ENCODE measurements around the gene ATXN7. TPM values are rescaled to one million over a fixed set of nuclear protein-coding genes. Genes with fewer than 3 reads are reported as not detected.
A peak's percentile ranks its signal among the peaks of the same experiment; 100 is the strongest.

ATXN7 gene
- total and polyA plus RNA-seq, 2 of the 4 experiments (the other 2 are of a cell fraction): 8.6 to 13.6 TPM

DNA sequence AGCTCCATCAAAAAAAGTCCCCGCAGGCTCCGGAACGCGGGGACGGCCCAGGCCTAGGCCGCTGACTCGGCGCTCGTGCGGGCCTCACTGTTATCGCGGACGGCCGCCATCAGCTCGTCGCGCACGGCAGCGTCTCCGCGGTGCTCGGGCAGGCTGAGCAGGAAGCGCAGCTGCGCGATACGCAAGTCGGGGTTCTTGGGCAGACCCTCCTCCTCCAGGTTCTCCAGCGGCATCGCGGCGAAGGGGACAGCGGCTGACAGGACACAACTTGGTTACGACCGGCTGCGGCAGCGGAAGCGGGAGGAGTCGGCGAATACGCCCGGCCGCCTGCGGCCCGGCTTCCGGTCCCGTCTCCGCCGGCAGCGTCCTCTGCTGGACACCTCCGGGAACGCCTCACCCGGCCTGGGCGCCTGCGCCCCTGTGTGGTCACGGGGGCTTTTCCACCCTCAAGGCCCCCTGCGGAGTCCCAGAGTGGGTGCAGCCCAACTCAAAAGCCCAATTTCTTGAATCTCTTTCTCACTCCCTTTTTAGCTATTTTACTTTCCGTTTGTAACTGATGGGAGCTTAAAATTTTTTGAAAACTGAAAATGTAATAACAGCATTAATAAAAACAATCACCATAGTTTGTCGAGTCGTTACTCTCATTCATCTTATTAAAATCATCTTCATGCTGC lies 159.7 kb downstream of the ATXN7 start, which contains the start of gene PSMD6 (continued):
- TF ChIP-seq, protein P1, sequence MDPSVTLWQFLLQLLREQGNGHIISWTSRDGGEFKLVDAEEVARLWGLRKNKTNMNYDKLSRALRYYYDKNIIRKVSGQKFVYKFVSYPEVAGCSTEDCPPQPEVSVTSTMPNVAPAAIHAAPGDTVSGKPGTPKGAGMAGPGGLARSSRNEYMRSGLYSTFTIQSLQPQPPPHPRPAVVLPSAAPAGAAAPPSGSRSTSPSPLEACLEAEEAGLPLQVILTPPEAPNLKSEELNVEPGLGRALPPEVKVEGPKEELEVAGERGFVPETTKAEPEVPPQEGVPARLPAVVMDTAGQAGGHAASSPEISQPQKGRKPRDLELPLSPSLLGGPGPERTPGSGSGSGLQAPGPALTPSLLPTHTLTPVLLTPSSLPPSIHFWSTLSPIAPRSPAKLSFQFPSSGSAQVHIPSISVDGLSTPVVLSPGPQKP (IDR thresholded peaks at IDR 0.05; ENCODE audit: borderline replicate concordance, low read depth, low read length): no peak
- TF ChIP-seq CHD1 (IDR thresholded peaks at IDR 0.05; ENCODE audit: low read depth, low read length): no peak

DNA sequence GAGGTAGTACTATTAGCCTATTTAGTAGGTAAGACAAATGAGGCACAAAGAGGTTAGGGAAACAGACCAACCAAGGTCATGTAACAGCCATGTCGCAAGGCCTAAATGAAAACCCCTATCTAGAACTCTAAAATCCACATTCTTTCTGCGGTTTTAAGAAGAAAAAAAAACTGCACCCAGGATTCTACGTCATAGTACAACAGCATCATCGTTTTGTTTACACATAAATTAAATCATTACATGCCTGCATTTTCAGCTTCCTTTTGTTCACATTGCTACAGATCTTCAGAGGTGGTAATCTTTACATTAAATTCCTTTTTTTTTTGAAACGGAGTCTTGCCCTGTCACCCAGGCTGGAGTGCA lies 160.2 kb downstream of the ATXN7 start:
- Histone ChIP-seq H3K56ac (ENCODE audit: extremely low read depth, insufficient read depth, low read length) (no peak overlapping the region), H2AK9ac (replicated peaks; ENCODE audit: low read depth, low read length, poor library complexity) (no peak overlapping the region), H4K5ac (ENCODE audit: low read depth, low read length) (peak overlapping the region; percentile 86), H4K91ac (ENCODE audit: insufficient read depth, low read depth, low read length) (no peak overlapping the region), H3K36me3 (ENCODE audit: control insufficient read depth, insufficient read depth, low read length) (peaks cover 6% of the 10 kb centered on the region), H3K27ac (ENCODE audit: insufficient read depth, low read length) (no peak overlapping the region), H3K9me1 (ENCODE audit: insufficient read depth, low read length) (peaks cover 5% of the 10 kb centered on the region), H2BK120ac (ENCODE audit: low read depth, low read length) (peak overlapping the region; percentile 23; the same call in 1 of the 2 replicates), H2BK15ac (ENCODE audit: low read depth, low read length) (no peak overlapping the region), H3K4me3 (ENCODE audit: insufficient read depth, low read depth, low read length) (no peak overlapping the region), H2BK5ac (ENCODE audit: low read depth, low read length, poor library complexity, severe bottlenecking) (peak overlapping the region; percentile 58), H3K23ac (ENCODE audit: low read depth, low read length) (peak overlapping the region; percentile 18; the same call in 1 of the 2 replicates), H3K4ac (ENCODE audit: low read depth, low read length) (peak overlapping the region; percentile 14; the same call in 1 of the 2 replicates), H3K27me3 (ENCODE audit: control insufficient read depth, insufficient read depth, low read length) (no peaks in the 10 kb centered on the region), H3K79me1 (ENCODE audit: low read depth in 1 of 2, low read length in 2 of 2) (peaks cover 18 to 28% of the 10 kb centered on the region in 2 experiments), H4K20me1 (ENCODE audit: insufficient read depth, low read length) (peaks cover 10% of the 10 kb centered on the region; the same call in 1 of the 2 replicates), H3K4me1 (ENCODE audit: control insufficient read depth, insufficient read depth, low read length) (peaks cover 4% of the 10 kb centered on the region), H2AK5ac (ENCODE audit: low read depth, low read length) (no peak overlapping the region), H2AFZ (replicated peaks; ENCODE audit: low read length, poor library complexity) (no peak overlapping the region), H3K9me3 (ENCODE audit: control insufficient read depth, insufficient read depth, low read length) (no peaks in the 10 kb centered on the region), H2BK20ac (ENCODE audit: low read depth, low read length) (no peak overlapping the region), H3K14ac (replicated peaks; ENCODE audit: low read depth, low read length) (peak overlapping the region; percentile 61; the same call in 1 of the 2 replicates), H3K9ac (ENCODE audit: low read depth, low read length) (no peak overlapping the region), H3K18ac (ENCODE audit: low read depth, low read length) (peak overlapping the region; percentile 24; the same call in 1 of the 2 replicates), H4K8ac (ENCODE audit: low read depth in 2 of 2, low read length in 2 of 2) (peak overlapping the region; percentile 88 to 90), H3K4me2 (ENCODE audit: low read depth, low read length) (peak overlapping the region; percentile 77; the same call in 1 of the 2 replicates)
- ATAC-seq (ENCODE audit: low read depth) (no peak), DNase-seq (peak; percentile 11)
- intact Hi-C loops (cut with micrococcal nuclease) (no loop called here), in situ Hi-C loops (cut with MboI; ENCODE audit: low sequenced_read_pairs) (no loop called here), dilution Hi-C loops (cut with HindIII; ENCODE audit: low sequenced_read_pairs, unreplicated experiment) (no loop called here)
- TF ChIP-seq MAFK (IDR thresholded peaks at IDR 0.05; ENCODE audit: low read depth, low read length): no peak
- peak; percentile 21; the same call in 1 of the 2 replicates for TF ChIP-seq CEBPB (IDR thresholded peaks at IDR 0.05; ENCODE audit: low read depth, low read length)
- WGBS, 2 experiments (ENCODE audit: extremely low coverage in 2 of 2, insufficient read length in 1 of 2): 88% methylated on average over 1 of the region's 5 CpGs; no CpG with 5 or more reads in 1 of the 2 experiments
- BruUV-seq (replicated peaks): no TSS peak
- ChIA-PET CTCF (interaction anchor here (0.6 to 1.7 kb wide), 10 partner anchors 12 to 507 kb away, joined by 3 to 9 read pairs (median 4); no protein-coding TSS in a partner anchor), POLR2A (ENCODE audit: unreplicated experiment) (no interaction called here)
